SK-N-MC (cell line): ENCODE results near the gene GSC.

ENCODE experiments used
- DNase-seq: peaks from one replicate; pipeline ENCODE4 v3.0.0-alpha.2; 2011; ENCODE audit warnings: low read depth, low spot score
- H3K27ac ChIP-seq: fragments of 200-600 bp; sonication (generic); 2 replicates; pipeline ENCODE4 v1.5.1; 2016; ENCODE audit warnings: mixed run types
- H3K36me3 ChIP-seq: fragments of 200-600 bp; sonication (generic); 2 replicates; pipeline ENCODE4 v1.6.1; 2017; ENCODE audit warnings: antibody characterized with exemption, low read length, mixed read lengths; ENCODE audit not compliant: insufficient read depth
- H3K4me3 ChIP-seq: fragments of 200-600 bp; sonication (generic); 2 replicates; pipeline ENCODE4 v1.5.1; 2016
- H3K9ac ChIP-seq: fragments of 200-600 bp; sonication (generic); 2 replicates; pipeline ENCODE4 v1.8.0; 2017; ENCODE audit warnings: mixed run types, mixed read lengths; ENCODE audit not compliant: insufficient read length
- H3K9me3 ChIP-seq: fragments of 200-600 bp; sonication (generic); 2 replicates; pipeline ENCODE4 v1.6.1; 2017; ENCODE audit warnings: low read depth, mild to moderate bottlenecking, antibody characterized with exemption, low read length, moderate library complexity, mixed read lengths
- EZH2 ChIP-seq: fragments of 200-600 bp; sonication (generic); IDR thresholded peaks from one replicate; pipeline ENCODE4 v1.6.1; 2017; ENCODE audit warnings: antibody characterized with exemption
- FOXP2 ChIP-seq: optimal IDR thresholded peaks from 2 replicates; pipeline ENCODE3; 2011; ENCODE audit warnings: mild to moderate bottlenecking, moderate library complexity; ENCODE audit not compliant: insufficient read depth; ENCODE audit errors: extremely low read length, control extremely low read depth
- POLR2AphosphoS5 ChIP-seq: IDR thresholded peaks from 2 replicates; pipeline ENCODE4 v1.6.1; 2012; ENCODE audit warnings: mild to moderate bottlenecking, low read depth, low read length, borderline replicate concordance

GSC gene

GRCh38 chr14:94773655-94774343, 3.9 kb upstream of the GSC start:
- Histone ChIP-seq H3K27ac (no peak overlapping the region), H3K9me3 (no peaks in the 10 kb centered on the region), H3K4me3 (no peak overlapping the region), H3K36me3 (no peaks in the 10 kb centered on the region), H3K9ac (no peak overlapping the region)
- no peak for DNase-seq
- TF ChIP-seq FOXP2 (no peak), POLR2AphosphoS5 (no peak), EZH2 (peak; percentile 92)

- Histone ChIP-seq H3K9me3 (no peaks in the 10 kb centered on the region), H3K36me3 (no peaks in the 10 kb centered on the region), H3K9ac (no peak overlapping the region), H3K4me3 (no peak overlapping the region), H3K27ac (no peak overlapping the region)
- DNase-seq = no peak
- TF ChIP-seq POLR2AphosphoS5 = no peak
- no peak for TF ChIP-seq FOXP2
Observed at GRCh38 chr14:94773061-94773648, 3.2 kb upstream of the GSC start.

GRCh38 chr14:94772548-94772947, 2.6 kb upstream of the GSC start:
- TF ChIP-seq EZH2 (no peak), FOXP2 (no peak)
- Histone ChIP-seq H3K9me3 (no peaks in the 10 kb centered on the region), H3K27ac (no peak overlapping the region), H3K36me3 (no peaks in the 10 kb centered on the region), H3K9ac (no peak overlapping the region), H3K4me3 (no peak overlapping the region)
- DNase-seq = no peak

- Histone ChIP-seq H3K9ac (no peak overlapping the region), H3K27ac (no peak overlapping the region), H3K4me3 (no peak overlapping the region), H3K36me3 (no peaks in the 10 kb centered on the region), H3K9me3 (no peaks in the 10 kb centered on the region)
- DNase-seq = no peak
- TF ChIP-seq POLR2AphosphoS5 = no peak
- no peak for TF ChIP-seq EZH2
- no peak for TF ChIP-seq FOXP2
Observed at GRCh38 chr14:94771906-94772490, 2.1 kb upstream of the GSC start.

- H3K27ac ChIP-seq = no peak overlapping the region
- no peaks in the 10 kb centered on the region for H3K9me3 ChIP-seq
- no peak overlapping the region for H3K4me3 ChIP-seq
- TF ChIP-seq FOXP2 (no peak), EZH2 (no peak), POLR2AphosphoS5 (no peak)
- DNase-seq = no peak
- no peak overlapping the region for H3K9ac ChIP-seq
- no peaks in the 10 kb centered on the region for H3K36me3 ChIP-seq
Observed at GRCh38 chr14:94771158-94771905, 1.4 kb upstream of the GSC start.

GRCh38 chr14:94770815-94771157, 873 bp upstream of the GSC start:
- no peaks in the 10 kb centered on the region for H3K9me3 ChIP-seq
- peak overlapping the region; percentile 59 for H3K9ac ChIP-seq
- peak overlapping the region; percentile 80 for H3K4me3 ChIP-seq
- H3K36me3 ChIP-seq = no peaks in the 10 kb centered on the region
- no peak for TF ChIP-seq EZH2
- no peak for TF ChIP-seq POLR2AphosphoS5
- TF ChIP-seq FOXP2 = no peak
- DNase-seq = no peak
- H3K27ac ChIP-seq = no peak overlapping the region

- H3K4me3 ChIP-seq = peak overlapping the region; percentile 80
- no peak overlapping the region for H3K27ac ChIP-seq
- H3K9ac ChIP-seq = peak overlapping the region; percentile 59
- no peaks in the 10 kb centered on the region for H3K9me3 ChIP-seq
- TF ChIP-seq POLR2AphosphoS5 (no peak), EZH2 (no peak), FOXP2 (no peak)
- no peaks in the 10 kb centered on the region for H3K36me3 ChIP-seq
- DNase-seq = no peak
Observed at GRCh38 chr14:94770251-94770749, 387 bp upstream of the GSC start.

GRCh38 chr14:94768521-94769390, 1.2 kb downstream of the GSC start:
- H3K9me3 ChIP-seq = no peaks in the 10 kb centered on the region
- no peak overlapping the region for H3K9ac ChIP-seq
- H3K27ac ChIP-seq = no peak overlapping the region
- no peaks in the 10 kb centered on the region for H3K36me3 ChIP-seq
- peak overlapping the region; percentile 80 for H3K4me3 ChIP-seq
- DNase-seq = no peak
- TF ChIP-seq EZH2 (peak; percentile 30), FOXP2 (no peak)
